Adipose tissue (tissue), 3 donors: ENCODE measurements around the gene SUGCT. TPM values are rescaled to one million over a fixed set of nuclear protein-coding genes. Genes with fewer than 3 reads are reported as not detected.
"Not testable (repeated sequence)": the region's sequence is repeated elsewhere in the genome, so short reads cannot be mapped to it uniquely, and the experiment has no call there.

Source experiments
- H3K27ac ChIP-seq: one replicate; pipeline ENCODE4 v1.5.1; 2013; ENCODE audit warnings: low read depth, low read length
- WGBS, 3 donors: extraction: QIAGEN DNeasy Blood & Tissue Kit; methylation state at CpG; one replicate each; pipeline ENCODE4 v1.1.7; 2013; 5-methylcytosine and 5-hydroxymethylcytosine counted together
- polyA plus RNA-seq, 3 donors: library from polyadenylated mRNA; stranded (reverse); fragments of 200-250 nt; gene quantifications; one replicate each; pipeline ENCODE4 v1.2.3, GENCODE V29; 2013
- donor health status: healthy with polysubstance abuse.
- donor health status: Bipolar disorder and iron deficiency.
- donor health status: healthy.

Gene SUGCT
- polyA plus RNA-seq, 3 donors, result 0.75 to 4.2 (median 1.9) TPM

GRCh38 chr7:40602351-40602750 is 467.5 kb downstream of the SUGCT start:
- H3K27ac ChIP-seq, result not testable (repeated sequence)
- WGBS, 3 donors, result 91 to 94% (median 94%) methylated on average over 2 of the region's 2 CpGs

GRCh38 chr7:40604601-40605438 is 470.0 kb downstream of the SUGCT start:
- 33 to 40% (median 36%) methylated on average over 17 of the region's 17 CpGs for WGBS, 3 donors
- no peak overlapping the region for H3K27ac ChIP-seq

DNA sequence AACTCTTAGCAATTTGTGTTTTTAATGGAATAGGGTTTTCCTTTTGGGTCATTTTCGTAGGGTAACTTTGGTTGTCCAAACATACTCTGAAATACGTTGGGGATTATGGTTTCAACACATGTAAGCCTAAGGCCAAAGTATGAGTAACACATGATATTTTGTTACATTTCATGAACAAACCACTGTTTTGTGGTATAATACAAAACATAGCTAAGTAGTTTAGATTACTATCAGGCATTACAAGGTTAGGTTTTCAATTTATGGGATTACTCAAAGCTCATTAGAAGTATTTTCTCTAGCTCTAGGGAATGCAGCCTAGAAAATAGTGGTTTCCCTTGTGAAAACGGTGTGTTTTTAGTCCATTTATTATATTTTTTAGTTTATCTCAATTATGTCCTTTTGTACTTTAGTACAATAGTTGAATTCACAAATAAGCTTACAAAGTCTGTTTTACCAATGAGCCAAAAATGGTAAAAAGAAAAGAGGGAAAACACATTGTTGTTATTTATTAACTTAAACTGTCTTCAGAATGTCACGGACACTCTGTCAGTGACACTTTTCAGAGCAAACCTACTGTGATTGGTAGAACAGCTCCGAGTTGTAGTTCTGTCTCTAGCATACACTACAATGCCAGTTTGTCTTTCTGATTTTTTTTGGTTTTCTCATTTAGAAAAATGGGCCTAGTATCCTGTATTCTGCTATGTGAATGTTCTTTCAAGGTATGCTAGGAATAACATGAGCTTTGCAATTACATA is 473.7 kb downstream of the SUGCT start:
- 67 to 88% (median 88%) methylated on average over 5 of the region's 5 CpGs for WGBS, 3 donors

GRCh38 chr7:40610461-40610860 is 475.7 kb downstream of the SUGCT start:
- 85 to 91% (median 85%) methylated on average over 4 of the region's 4 CpGs for WGBS, 3 donors
- H3K27ac ChIP-seq, result no peak overlapping the region

More for the DNA sequence above, 473.7 kb downstream of the SUGCT start:
- H3K27ac ChIP-seq, result no peak overlapping the region

- no peak overlapping the region for H3K27ac ChIP-seq
- 58 to 82% (median 70%) methylated on average over 2 of the region's 2 CpGs for WGBS, 3 donors
These were observed 476.5 kb downstream of the SUGCT start for GRCh38 chr7:40611095-40611871.

DNA sequence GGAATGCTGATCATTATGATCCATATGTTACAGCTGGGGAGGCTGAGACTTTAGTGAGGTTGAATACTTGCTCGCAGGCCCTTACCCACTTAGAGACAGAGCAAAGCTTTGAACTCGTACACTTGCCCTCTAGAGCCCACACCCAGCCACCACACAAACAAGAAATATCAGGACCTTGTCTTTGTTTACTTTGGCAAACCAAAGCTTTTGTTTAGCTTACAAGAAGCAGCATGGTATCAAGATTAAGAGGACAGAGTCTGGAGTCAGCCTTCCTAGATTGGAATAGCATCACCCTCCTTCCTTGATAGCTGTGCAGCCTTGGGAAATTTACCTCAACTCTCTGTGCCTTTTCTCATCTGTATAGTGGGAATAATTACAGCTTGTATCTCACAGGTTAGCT is 477.5 kb downstream of the SUGCT start:
- WGBS, 3 donors, result 68 to 83% (median 79%) methylated on average over 2 of the region's 2 CpGs
- no peak overlapping the region for H3K27ac ChIP-seq

DNA sequence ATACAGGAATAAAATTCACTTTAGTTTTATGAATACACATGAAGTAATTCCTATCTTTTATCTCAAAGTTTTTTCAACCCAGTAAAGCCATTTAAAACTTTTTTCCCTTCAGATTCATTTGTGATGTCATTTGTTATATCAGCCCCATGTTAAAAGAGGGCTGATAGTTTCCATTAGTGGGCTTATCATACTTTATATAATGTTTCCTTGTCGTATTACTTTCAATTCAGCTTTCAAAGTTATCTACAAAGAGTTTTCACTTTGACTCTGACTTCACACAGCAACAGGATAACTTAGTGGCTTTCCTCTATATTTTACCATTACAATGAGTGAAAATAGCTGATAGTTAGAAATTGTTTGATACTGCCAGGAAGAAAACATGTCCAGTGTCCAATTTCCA is 484.8 kb downstream of the SUGCT start:
- no peak overlapping the region for H3K27ac ChIP-seq
- WGBS, 3 donors, result 74 to 79% (median 74%) methylated on average over 1 of the region's 1 CpG

DNA sequence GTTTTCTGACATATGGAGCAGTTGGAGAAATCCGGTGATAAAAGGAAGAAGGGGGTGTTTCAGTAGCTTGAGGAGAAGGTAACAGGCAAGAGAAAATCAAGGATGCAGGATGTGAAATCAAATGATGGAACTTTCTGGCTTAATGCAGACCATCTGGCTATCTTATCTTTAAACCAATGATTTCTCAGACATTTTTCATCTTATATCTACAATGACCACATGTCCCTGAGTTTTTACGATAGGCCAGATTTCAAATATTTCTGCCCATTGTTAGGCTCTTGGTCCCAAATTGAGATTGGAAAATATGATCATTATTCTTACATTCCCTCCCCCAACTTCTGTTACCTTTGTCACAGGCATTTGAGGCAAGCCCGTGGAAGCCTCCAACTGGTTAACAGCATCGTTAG is 486.8 kb downstream of the SUGCT start:
- WGBS, 3 donors, result 87 to 95% (median 91%) methylated on average over 4 of the region's 4 CpGs
- H3K27ac ChIP-seq, result no peak overlapping the region

DNA sequence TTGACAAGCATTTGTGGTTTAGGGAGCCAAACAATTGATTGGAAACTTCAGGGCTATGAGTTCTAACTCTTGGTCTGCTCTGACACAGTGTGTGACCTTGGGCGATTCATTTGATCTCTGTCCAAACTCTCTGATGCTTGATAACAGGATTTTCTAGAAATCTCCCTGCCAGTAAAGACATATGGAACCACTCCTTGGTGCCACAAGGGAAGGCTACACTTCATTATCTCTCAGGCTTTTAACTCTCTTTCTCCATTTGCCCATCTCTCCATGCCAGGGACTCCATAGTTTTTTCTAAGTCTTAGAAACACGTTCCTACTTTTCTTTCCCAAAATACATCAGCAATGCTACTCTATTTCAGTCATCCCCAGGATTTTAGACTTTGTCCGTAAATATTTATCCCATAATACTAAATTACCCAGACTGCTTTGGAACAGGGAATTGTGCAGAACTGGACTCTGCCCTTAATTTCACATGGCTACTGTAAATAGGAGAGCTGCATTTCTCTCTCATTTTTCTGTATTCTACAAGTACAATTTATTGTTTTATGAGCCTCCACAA is 488.2 kb downstream of the SUGCT start:
- 54 to 76% (median 63%) methylated on average over 3 of the region's 3 CpGs for WGBS, 3 donors
- no peak overlapping the region for H3K27ac ChIP-seq

GRCh38 chr7:40623863-40624262 is 489.1 kb downstream of the SUGCT start:
- no peak overlapping the region for H3K27ac ChIP-seq
- 39 to 67% (median 46%) methylated on average over 2 of the region's 2 CpGs for WGBS, 3 donors

DNA sequence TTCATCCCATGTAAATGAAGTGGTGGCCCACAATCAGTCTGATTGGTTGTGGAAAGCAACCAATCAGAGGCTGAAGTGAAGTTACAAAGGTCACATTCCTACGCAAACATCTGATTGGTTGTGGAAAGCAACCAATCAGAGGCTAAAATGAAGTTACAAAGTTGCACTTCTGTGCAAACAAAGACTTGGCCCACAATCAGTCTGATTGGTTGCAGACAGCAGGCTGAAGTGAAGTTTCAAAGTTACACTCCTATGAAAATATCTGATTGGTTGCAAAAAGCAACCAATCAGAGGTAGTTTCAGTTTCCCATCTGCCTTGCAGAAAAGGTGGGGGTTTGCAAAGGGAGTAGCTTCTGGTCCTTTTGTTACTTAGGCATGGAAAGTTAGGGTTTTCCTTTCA is 492.6 kb downstream of the SUGCT start:
- not testable (repeated sequence) for H3K27ac ChIP-seq
- 94 to 100% (median 97%) methylated on average over 1 of the region's 1 CpG for WGBS, 3 donors

- 79 to 90% (median 85%) methylated on average over 5 of the region's 5 CpGs for WGBS, 3 donors
- no peak overlapping the region for H3K27ac ChIP-seq
These were observed 495.1 kb downstream of the SUGCT start for GRCh38 chr7:40629891-40630290.

- H3K27ac ChIP-seq, result no peak overlapping the region
- WGBS, 3 donors, result 92 to 95% (median 95%) methylated on average over 8 of the region's 8 CpGs
These were observed 499.3 kb downstream of the SUGCT start for GRCh38 chr7:40634118-40634517.

- no peak overlapping the region for H3K27ac ChIP-seq
- 72 to 94% (median 76%) methylated on average over 7 of the region's 7 CpGs for WGBS, 3 donors
These were observed 503.9 kb downstream of the SUGCT start for GRCh38 chr7:40638545-40639320.

DNA sequence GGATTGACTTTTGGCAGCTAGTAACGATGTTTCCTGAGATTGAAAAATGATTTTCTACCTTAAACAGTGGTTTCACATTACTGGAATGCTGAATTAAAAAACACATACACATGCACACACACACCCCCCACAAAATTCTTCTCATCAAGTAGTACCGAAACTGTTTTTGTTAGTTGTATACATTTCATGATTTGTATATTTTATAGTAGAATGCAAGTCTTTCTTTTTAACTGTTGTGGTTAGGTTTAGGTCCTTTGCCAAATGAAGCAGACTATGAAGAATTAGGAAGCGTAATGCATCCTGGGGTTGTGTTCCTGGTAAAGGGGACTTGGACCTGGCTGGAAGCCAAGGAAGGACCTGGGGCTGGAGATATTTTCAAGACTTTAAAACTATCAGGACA is 505.8 kb downstream of the SUGCT start:
- H3K27ac ChIP-seq, result no peak overlapping the region
- WGBS, 3 donors, result 48 to 64% (median 60%) methylated on average over 3 of the region's 3 CpGs

GRCh38 chr7:40641701-40642100 is 506.9 kb downstream of the SUGCT start:
- WGBS, 3 donors, result 54 to 76% (median 73%) methylated on average over 7 of the region's 7 CpGs
- H3K27ac ChIP-seq, result no peak overlapping the region

DNA sequence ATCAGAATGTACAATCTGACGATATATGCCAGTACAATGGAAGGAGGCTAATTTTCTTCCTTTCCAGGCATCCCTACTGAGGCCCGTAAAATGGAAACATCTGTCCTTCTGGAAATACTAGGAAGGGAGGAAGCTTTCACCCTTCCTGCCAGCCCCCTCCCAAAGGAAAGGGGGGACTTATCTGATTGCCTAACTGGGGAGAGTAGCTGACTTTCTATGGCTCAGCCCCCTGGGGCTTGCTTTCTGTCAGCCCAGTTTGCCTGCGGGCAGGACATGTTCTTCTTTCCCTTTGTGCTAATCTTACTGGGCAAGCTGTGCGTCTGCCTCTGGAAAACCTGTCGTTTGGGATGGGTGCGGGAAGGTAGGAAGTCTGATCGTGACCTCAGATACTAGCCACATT is 508.9 kb downstream of the SUGCT start:
- no peak overlapping the region for H3K27ac ChIP-seq
- WGBS, 3 donors, result 67 to 86% (median 72%) methylated on average over 7 of the region's 7 CpGs
